Bronchial epithelial cell (primary cell): ENCODE measurements around the gene CORO2B. TPM values are rescaled to one million over a fixed set of nuclear protein-coding genes. Genes with fewer than 3 reads are reported as not detected.

Experiments
- DNase-seq: peaks from one replicate; pipeline ENCODE4 v3.0.0-alpha.2; 2010; ENCODE audit warnings: low read depth
- FAIRE-seq: peaks from 2 replicates; lab custom pipeline; 2011; peaks lifted over from hg19 to GRCh38; lab: Jason Lieb, UNC
- H3K27me3 ChIP-seq: 2 replicates; pipeline ENCODE4 v1.5.1; 2011; ENCODE audit warnings: low read length; ENCODE audit not compliant: control insufficient read depth, insufficient read depth
- H3K36me3 ChIP-seq: 2 replicates; pipeline ENCODE4 v1.5.1; 2011; ENCODE audit warnings: low read length; ENCODE audit not compliant: control insufficient read depth, insufficient read depth
- H3K4me3 ChIP-seq: 2 replicates; pipeline ENCODE4 v1.5.1; 2011; ENCODE audit warnings: mild to moderate bottlenecking, low read depth, low read length, control low read depth
- total RNA-seq: library from RNA; depleted of rRNA; stranded (reverse); fragments of >200 nt; gene quantifications from 2 replicates; pipeline ENCODE4 v1.2.1, GENCODE V29; 2014
- TF ChIP-seq, protein P1 (sequence below): IDR thresholded peaks from 2 replicates; pipeline ENCODE4 v1.5.1; 2011; ENCODE audit warnings: mild to moderate bottlenecking, moderate library complexity, low read length, control low read depth, inconsistent platforms; ENCODE audit not compliant: insufficient read depth, severe bottlenecking

CORO2B gene
- total RNA-seq, 1 donor from 2014 or later = under 0.01 TPM

DNA sequence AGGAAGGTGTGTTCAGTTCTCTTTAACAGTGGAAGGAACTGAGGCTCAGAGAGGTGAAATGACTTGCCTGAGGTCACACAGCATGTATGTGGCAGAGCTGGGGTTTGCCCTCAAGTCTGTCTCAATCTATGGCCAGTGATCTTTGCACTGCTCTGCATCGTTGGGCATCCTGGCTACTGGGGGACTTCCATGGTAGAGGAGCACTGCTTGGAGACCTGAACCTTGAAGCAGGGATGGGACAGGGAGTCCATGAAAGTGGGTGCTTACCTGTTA, 2.0 kb downstream of the CORO2B start:
- DNase-seq = no peak
- Histone ChIP-seq H3K4me3 (no peak overlapping the region), H3K36me3 (no peaks in the 10 kb centered on the region), H3K27me3 (peaks cover 9% of the 10 kb centered on the region)
- no peak for FAIRE-seq
- TF ChIP-seq, protein P1, sequence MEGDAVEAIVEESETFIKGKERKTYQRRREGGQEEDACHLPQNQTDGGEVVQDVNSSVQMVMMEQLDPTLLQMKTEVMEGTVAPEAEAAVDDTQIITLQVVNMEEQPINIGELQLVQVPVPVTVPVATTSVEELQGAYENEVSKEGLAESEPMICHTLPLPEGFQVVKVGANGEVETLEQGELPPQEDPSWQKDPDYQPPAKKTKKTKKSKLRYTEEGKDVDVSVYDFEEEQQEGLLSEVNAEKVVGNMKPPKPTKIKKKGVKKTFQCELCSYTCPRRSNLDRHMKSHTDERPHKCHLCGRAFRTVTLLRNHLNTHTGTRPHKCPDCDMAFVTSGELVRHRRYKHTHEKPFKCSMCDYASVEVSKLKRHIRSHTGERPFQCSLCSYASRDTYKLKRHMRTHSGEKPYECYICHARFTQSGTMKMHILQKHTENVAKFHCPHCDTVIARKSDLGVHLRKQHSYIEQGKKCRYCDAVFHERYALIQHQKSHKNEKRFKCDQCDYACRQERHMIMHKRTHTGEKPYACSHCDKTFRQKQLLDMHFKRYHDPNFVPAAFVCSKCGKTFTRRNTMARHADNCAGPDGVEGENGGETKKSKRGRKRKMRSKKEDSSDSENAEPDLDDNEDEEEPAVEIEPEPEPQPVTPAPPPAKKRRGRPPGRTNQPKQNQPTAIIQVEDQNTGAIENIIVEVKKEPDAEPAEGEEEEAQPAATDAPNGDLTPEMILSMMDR = no peak

DNA sequence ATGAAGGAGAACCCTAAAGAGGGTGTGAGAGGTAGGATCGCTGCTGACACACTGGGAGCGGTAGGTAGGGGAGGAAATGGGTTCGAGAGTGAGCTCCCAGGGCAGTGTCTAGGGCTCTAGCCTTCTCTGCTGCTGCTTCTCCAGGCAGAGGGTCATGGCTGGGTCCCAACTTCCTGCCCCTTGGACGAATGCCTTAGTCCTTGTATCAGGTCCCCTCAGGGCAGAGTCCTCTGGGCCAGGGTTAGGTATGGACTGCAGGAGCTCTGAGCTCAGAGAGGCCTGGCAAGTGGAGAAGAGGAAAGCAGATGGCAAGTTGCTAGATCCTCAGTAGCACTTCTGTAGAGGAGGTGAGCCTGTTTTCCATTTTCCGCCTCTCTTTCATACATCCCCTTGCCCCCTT, 2.9 kb downstream of the CORO2B start:
- TF ChIP-seq, protein P1 = no peak
- no peak for FAIRE-seq
- H3K4me3 ChIP-seq = no peak overlapping the region
- DNase-seq = no peak
- H3K36me3 ChIP-seq = no peaks in the 10 kb centered on the region
- peaks cover 5% of the 10 kb centered on the region for H3K27me3 ChIP-seq

DNA sequence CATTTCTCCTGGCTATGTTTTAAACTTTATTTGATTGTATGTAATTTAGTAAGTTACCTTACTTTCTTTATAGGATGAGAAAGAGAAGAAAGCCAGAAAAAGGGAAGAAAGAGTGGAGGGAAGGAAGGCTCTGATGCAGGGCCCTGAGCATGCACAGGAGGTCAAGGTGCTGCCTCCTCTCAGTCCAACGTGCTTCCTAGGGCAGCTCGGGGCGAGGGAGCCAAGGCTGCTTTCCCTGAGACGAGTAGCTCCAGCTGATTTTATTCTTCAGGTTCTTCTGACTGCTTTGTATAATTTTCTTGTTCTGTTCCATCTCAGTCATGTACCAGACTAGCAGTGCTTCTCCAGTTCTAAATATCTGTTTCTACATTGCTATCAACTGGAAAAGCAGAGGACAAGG, 3.4 kb downstream of the CORO2B start:
- FAIRE-seq (no peak), DNase-seq (no peak)
- Histone ChIP-seq H3K27me3 (peaks cover 2% of the 10 kb centered on the region), H3K36me3 (no peaks in the 10 kb centered on the region), H3K4me3 (no peak overlapping the region)
- TF ChIP-seq, protein P1 = no peak

DNA sequence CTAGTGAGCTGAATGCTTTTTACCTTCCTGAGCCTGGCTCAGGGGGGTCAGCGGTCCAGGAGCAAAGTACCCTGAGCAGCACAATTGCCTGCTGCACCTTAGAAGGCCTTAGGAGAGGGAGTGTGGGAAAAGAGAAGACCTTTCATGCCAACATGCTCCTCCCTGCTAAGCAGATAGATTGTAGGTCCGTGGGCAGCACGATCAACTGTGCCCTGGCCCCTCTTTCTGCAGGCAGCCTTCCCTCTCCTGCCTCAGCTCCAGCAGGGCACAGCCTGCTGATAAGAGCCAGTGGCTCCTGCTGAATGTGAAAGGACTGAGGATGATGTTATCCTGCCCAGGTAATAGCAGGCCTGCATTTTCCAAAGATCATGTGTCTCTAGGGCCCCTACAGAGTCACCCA, 4.1 kb downstream of the CORO2B start:
- Histone ChIP-seq H3K4me3 (no peak overlapping the region), H3K36me3 (no peaks in the 10 kb centered on the region), H3K27me3 (peaks cover 2% of the 10 kb centered on the region)
- FAIRE-seq = no peak
- TF ChIP-seq, protein P1 = no peak
- no peak for DNase-seq

DNA sequence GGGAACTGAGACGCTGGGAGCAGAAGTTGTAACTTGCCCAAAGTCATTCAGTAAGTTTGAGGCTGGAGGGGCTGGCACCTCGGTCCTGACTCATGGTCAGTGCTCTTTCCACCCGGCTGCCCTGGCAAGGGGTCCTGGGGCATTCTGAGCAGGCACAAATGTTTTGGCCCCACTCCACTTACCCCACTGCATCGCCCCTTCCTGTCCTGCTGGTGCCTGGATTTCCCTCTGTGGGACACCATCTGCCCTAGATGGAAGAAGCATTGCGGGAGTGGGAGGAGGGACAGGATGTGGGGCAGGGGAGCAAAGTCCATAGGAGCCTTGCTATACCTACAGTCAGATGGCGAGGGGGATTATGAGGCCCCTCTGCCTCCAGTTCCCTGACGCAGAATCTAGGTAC, 4.5 kb downstream of the CORO2B start:
- H3K36me3 ChIP-seq = no peaks in the 10 kb centered on the region
- TF ChIP-seq, protein P1 = no peak
- DNase-seq (no peak), FAIRE-seq (no peak)
- no peak overlapping the region for H3K4me3 ChIP-seq
- H3K27me3 ChIP-seq = no peaks in the 10 kb centered on the region

DNA sequence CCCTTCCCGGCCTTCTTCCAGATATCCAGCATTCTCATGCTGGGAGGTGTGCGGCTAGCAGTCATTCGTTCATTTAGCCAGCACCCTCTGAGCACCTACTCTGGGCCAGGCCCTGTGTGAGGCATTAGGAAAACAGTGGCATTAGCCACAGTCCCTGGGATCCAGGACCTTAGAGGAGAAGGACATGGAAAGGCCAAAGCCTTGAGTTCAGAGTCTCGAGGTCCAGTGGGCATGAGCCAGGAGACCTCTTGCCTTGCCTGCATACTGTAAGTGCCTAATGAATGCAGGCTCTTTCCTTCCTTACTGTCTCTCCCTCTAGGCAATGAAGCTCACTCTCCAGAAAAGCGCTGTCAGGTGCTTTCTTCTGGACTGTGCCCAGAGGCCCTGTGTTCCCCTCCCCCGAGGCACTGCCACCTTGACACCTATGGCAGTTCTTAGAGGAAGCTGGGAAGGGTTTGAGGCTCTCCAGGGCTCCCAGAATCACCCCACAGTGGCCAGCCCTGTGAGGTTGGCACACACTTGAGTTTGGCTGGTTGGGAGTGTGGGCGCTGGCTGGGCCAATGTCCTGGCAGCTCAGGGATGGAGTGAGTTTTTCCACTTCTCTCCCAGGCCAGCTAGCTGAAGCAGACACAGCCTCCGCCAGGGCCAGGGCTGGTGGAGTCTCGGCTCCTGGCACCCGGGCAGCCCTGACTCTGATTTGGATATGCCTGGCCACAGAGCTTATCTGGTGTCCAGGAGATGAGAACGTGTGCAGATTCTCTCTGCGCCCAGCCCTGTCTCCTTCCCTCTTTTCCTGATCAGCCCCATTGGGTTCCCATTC, 5.4 kb downstream of the CORO2B start:
- no peaks in the 10 kb centered on the region for H3K36me3 ChIP-seq
- DNase-seq (no peak), FAIRE-seq (no peak)
- no peaks in the 10 kb centered on the region for H3K27me3 ChIP-seq
- no peak overlapping the region for H3K4me3 ChIP-seq
- TF ChIP-seq, protein P1 = no peak
